GM12801 (cell line): ENCODE results near the gene ERC1.

Experiments
- CTCF ChIP-seq: IDR thresholded peaks from one replicate; pipeline ENCODE4 v1.5.1; 2011; ENCODE audit warnings: control low read depth; ENCODE audit not compliant: insufficient read length; ENCODE audit errors: extremely low read depth

ERC1 gene

GRCh38 chr12:1466481-1467154 lies 475.6 kb downstream of the ERC1 start:
- no peak for TF ChIP-seq CTCF

- TF ChIP-seq CTCF: no peak
These were observed 476.7 kb downstream of the ERC1 start for GRCh38 chr12:1467710-1468109.

GRCh38 chr12:1469070-1469469 lies 478.0 kb downstream of the ERC1 start:
- no peak for TF ChIP-seq CTCF

GRCh38 chr12:1470051-1470450 lies 479.0 kb downstream of the ERC1 start:
- TF ChIP-seq CTCF: no peak

- TF ChIP-seq CTCF: no peak
These were observed 480.2 kb downstream of the ERC1 start for GRCh38 chr12:1471224-1471623.

GRCh38 chr12:1473418-1473817 lies 482.4 kb downstream of the ERC1 start:
- no peak for TF ChIP-seq CTCF

- no peak for TF ChIP-seq CTCF
These were observed 483.1 kb downstream of the ERC1 start for GRCh38 chr12:1474041-1474573.
